ENCODE measurements around the gene NCAN. TPM values are rescaled to one million over a fixed set of nuclear protein-coding genes. Genes with fewer than 3 reads are reported as not detected.

The NCAN gene
- total and polyA plus RNA-seq, 2 of the 13 experiments (the other 11 are each of a cell fraction or from before 2014, with no cell fraction given): not detected

DNA sequence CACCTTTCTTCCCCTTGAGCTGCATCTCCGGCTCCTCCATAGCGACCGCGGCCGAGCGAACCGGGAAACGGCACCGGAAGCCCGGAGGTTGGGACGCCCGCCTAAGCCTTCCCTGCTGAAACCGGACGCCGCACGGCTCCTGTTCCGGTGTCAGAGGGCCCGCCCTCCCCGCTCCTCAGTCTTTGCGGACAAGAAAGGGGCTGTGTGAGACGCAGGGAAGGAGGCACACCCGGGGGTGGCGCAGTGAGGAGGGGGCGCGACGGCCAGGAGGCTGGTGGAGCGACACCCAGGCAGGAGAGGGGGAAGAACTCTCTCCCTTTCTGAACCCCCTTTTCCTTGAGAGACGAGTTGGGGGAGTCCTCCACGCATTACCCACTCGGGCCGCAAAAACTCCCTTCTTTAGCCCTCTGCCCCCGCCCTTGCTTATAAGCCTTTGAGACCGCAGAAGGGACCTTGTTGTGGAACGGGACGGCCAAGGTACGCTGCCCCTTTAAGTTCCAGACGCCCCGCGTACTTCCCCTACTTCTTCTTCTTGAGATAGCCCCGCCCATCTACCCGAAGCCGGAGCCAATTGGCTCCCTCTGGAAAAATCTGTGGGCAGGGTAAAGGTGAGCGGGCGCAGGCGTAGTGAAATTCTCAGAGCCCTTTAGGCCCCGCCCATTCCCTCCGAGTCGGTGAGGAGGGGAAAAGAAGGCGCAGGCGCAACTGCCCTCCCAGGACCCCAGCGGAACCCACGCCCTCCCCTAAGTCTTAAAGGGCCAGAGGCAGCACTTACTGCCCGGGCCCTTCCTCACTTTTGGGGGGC, 19.5 kb upstream of the NCAN start, which contains the start of the genes BORCS8 and RFXANK (continued):
- TF ChIP-seq, protein P1, sequence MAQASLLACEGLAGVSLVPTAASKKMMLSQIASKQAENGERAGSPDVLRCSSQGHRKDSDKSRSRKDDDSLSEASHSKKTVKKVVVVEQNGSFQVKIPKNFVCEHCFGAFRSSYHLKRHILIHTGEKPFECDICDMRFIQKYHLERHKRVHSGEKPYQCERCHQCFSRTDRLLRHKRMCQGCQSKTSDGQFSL (CRISPR knock-in tag; IDR thresholded peaks at IDR 0.05): no peak
- TF ChIP-seq KDM6A (CRISPR knock-in tag; IDR thresholded peaks at IDR 0.05; ENCODE audit: low read depth): no peak
- TF ChIP-seq ZNF790 (CRISPR knock-in tag; IDR thresholded peaks at IDR 0.05; ENCODE audit: borderline replicate concordance): no peak
- peak; percentile 66; the same call in 1 of the 2 replicates for TF ChIP-seq ZSCAN25 (CRISPR knock-in tag; IDR thresholded peaks at IDR 0.05)
- TF ChIP-seq, protein P2, sequence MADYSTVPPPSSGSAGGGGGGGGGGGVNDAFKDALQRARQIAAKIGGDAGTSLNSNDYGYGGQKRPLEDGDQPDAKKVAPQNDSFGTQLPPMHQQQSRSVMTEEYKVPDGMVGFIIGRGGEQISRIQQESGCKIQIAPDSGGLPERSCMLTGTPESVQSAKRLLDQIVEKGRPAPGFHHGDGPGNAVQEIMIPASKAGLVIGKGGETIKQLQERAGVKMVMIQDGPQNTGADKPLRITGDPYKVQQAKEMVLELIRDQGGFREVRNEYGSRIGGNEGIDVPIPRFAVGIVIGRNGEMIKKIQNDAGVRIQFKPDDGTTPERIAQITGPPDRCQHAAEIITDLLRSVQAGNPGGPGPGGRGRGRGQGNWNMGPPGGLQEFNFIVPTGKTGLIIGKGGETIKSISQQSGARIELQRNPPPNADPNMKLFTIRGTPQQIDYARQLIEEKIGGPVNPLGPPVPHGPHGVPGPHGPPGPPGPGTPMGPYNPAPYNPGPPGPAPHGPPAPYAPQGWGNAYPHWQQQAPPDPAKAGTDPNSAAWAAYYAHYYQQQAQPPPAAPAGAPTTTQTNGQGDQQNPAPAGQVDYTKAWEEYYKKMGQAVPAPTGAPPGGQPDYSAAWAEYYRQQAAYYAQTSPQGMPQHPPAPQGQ (CRISPR knock-in tag; IDR thresholded peaks at IDR 0.05; ENCODE audit: borderline replicate concordance): no peak
- TF ChIP-seq, protein P3, sequence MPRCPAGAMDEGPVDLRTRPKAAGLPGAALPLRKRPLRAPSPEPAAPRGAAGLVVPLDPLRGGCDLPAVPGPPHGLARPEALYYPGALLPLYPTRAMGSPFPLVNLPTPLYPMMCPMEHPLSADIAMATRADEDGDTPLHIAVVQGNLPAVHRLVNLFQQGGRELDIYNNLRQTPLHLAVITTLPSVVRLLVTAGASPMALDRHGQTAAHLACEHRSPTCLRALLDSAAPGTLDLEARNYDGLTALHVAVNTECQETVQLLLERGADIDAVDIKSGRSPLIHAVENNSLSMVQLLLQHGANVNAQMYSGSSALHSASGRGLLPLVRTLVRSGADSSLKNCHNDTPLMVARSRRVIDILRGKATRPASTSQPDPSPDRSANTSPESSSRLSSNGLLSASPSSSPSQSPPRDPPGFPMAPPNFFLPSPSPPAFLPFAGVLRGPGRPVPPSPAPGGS (CRISPR knock-in tag; IDR thresholded peaks at IDR 0.05): no peak
- peak; percentile 63; the same call in 1 of the 2 replicates for TF ChIP-seq ZNF33B (CRISPR knock-in tag; IDR thresholded peaks at IDR 0.05)
- peak; percentile 34; the same call in 1 of the 2 replicates for TF ChIP-seq RXRB (CRISPR knock-in tag; IDR thresholded peaks at IDR 0.05; ENCODE audit: borderline replicate concordance)
- TF ChIP-seq, protein P4, sequence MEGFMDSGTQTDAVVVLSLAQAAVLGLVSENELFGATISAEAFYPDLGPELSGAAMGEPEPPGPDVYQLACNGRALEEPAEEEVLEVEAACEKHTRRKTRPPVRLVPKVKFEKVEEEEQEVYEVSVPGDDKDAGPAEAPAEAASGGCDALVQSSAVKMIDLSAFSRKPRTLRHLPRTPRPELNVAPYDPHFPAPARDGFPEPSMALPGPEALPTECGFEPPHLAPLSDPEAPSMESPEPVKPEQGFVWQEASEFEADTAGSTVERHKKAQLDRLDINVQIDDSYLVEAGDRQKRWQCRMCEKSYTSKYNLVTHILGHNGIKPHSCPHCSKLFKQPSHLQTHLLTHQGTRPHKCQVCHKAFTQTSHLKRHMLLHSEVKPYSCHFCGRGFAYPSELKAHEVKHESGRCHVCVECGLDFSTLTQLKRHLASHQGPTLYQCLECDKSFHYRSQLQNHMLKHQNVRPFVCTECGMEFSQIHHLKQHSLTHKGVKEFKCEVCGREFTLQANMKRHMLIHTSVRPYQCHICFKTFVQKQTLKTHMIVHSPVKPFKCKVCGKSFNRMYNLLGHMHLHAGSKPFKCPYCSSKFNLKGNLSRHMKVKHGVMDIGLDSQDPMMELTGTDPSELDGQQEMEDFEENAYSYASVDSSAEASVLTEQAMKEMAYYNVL (CRISPR knock-in tag; IDR thresholded peaks at IDR 0.05; ENCODE audit: borderline replicate concordance): peak; percentile 64; the same call in 1 of the 2 replicates
- no peak for TF ChIP-seq CHCHD3 (CRISPR knock-in tag; IDR thresholded peaks at IDR 0.05)
- TF ChIP-seq, protein P5, sequence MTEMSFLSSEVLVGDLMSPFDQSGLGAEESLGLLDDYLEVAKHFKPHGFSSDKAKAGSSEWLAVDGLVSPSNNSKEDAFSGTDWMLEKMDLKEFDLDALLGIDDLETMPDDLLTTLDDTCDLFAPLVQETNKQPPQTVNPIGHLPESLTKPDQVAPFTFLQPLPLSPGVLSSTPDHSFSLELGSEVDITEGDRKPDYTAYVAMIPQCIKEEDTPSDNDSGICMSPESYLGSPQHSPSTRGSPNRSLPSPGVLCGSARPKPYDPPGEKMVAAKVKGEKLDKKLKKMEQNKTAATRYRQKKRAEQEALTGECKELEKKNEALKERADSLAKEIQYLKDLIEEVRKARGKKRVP (CRISPR knock-in tag; IDR thresholded peaks at IDR 0.05): no peak
- peak; percentile 60; the same call in 1 of the 2 replicates for TF ChIP-seq ZNF34 (CRISPR knock-in tag; IDR thresholded peaks at IDR 0.05; ENCODE audit: borderline replicate concordance)
- TF ChIP-seq ZNF460 (CRISPR knock-in tag; IDR thresholded peaks at IDR 0.05; ENCODE audit: borderline replicate concordance): peak; percentile 60; the same call in 1 of the 2 replicates
- TF ChIP-seq, protein P6, sequence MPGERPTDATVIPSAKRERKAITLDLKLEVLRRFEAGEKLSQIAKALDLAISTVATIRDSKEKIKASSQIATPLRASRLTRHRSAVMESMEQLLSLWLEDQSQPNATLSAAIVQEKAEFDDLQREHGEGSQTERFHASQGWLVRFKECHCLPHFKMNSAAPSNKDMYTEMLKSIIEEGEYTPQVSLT (CRISPR knock-in tag; IDR thresholded peaks at IDR 0.05; ENCODE audit: borderline replicate concordance, low read depth): no peak
- TF ChIP-seq, protein P7, sequence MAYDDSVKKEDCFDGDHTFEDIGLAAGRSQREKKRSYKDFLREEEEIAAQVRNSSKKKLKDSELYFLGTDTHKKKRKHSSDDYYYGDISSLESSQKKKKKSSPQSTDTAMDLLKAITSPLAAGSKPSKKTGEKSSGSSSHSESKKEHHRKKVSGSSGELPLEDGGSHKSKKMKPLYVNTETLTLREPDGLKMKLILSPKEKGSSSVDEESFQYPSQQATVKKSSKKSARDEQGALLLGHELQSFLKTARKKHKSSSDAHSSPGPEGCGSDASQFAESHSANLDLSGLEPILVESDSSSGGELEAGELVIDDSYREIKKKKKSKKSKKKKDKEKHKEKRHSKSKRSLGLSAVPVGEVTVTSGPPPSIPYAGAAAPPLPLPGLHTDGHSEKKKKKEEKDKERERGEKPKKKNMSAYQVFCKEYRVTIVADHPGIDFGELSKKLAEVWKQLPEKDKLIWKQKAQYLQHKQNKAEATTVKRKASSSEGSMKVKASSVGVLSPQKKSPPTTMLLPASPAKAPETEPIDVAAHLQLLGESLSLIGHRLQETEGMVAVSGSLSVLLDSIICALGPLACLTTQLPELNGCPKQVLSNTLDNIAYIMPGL (CRISPR knock-in tag; IDR thresholded peaks at IDR 0.05; ENCODE audit: borderline replicate concordance in 1 of 2, low read depth in 1 of 2): peak; percentile 69 to 91
- TF ChIP-seq IKZF1 (IDR thresholded peaks at IDR 0.05): no peak
- TF ChIP-seq, protein P8, sequence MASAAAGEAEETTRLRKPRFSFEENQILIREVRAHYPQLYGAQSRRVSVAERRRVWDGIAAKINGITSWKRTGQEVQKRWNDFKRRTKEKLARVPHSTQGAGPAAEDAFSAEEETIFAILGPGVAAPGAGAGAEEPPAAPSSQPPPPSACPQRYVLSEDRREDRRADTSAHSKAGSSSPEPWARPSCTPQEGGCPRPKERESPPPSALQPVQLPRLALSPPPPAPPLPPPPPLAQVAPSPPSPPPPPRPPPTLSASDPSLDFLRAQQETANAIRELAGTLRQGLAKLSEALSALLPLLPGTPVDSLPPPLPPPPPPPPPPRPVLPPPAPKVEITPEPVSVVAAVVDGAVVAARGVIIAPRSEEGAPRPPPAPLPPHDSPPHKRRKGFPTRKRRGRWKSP (CRISPR knock-in tag; IDR thresholded peaks at IDR 0.05): 0 out of 2 replicates have a peak, but pooled peaks have one; percentile 40

Data from HepG2 (cell line).